ENCODE results near the gene NMNAT3.
A peak's percentile ranks its signal among the peaks of the same experiment; 100 is the strongest.

Gene NMNAT3

DNA sequence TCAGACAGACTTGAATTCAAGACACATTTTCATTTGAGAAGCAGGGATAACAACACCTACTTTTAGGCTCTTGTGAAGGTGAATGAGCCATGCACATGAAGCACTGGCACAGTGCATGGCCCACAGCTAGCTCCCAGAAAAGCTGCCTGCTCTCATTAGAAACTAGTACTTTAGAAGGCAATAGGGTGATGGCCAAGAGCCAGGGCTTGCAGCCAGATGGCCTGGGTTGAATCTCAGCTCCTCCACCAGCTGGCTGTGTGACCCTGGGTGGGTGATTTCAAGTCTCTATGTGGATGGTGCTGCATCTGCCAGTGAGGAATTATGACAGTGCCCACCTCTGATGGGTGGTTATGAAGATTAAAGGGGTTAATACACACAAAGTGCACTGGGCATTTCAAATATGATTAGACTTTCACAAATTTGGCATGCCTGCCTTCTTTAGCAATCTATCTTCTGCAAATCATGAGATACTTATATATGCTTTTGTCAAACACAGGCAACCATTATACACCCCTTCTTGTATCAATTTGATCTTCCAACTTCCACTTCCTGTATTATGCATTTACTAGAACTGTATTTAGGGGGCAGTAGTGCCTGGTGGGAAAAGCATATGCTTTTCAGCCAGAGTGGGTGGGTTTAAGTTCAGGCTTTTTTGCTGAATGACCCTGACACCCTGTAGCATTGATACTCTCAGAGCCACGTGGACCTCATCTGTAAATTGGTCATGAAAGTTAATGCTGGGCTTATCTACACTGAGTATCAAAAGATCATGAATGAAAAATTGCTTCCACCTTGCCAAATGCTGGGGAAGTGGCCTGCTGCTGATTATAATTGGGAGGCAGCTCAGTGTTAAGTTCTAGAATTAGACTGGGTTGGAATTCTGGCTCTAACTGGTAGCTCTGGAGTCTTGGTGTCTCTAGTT is 103.5 kb downstream of the NMNAT3 start:
- DNase-seq: peak; percentile 90

DNA sequence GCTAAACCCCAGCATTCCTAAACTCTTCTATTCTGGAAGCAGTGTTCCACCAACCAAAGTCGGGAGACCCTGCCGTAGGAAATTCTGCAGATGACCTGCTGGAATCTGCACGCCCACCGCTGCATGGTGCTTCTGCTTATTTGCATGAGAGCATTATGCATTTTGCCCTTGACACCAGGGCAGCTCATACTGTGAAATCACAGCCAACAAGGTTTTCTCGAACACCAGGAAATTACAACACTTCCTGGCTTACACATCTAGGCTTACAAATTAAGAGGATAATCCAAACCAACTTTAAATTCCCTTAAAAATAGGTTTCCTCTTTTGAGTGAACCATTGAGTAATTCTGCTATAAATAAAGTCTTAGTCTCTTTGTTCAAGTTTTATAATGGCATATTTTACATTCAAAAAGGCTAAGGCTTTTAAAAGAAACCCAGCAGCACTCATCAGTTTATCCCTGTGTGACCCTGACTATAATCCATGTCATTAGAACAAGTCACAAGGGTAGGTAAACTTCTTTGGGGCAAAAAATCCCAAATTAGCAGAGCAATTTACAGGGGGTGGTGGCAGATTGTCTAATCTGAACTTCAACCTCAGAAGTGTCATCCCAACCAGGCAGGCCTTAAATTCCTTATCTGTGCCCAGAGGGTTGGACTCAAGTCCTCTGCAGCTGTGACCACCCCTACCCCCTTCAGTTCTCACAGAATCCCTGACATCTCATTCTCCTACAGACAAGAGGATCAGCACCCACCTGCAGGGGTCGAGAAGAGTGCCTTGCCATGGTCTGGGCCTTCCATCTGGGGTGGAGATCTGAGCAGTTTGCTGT is 104.7 kb downstream of the NMNAT3 start:
- DNase-seq: no peak

DNA sequence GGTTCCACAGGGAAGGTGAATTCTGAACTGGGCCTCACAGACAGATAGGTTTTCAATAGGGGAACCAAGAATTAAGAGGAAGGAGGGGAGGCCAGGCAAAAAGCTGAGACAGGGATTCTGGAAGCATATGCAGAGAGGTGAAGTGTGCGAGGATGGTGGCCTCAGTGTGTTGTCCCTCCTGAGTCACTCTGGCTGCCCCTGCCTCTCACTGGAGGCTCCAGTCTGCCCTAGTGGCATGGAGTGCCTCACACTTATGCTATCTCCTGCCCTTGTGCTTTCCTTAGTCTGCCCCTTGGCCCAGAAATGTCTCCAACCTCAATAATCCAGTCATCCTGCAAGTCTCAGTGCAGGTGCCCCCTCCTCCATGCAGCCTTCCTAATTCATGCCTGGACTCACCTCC is 106.1 kb downstream of the NMNAT3 start:
- DNase-seq: no peak

DNA sequence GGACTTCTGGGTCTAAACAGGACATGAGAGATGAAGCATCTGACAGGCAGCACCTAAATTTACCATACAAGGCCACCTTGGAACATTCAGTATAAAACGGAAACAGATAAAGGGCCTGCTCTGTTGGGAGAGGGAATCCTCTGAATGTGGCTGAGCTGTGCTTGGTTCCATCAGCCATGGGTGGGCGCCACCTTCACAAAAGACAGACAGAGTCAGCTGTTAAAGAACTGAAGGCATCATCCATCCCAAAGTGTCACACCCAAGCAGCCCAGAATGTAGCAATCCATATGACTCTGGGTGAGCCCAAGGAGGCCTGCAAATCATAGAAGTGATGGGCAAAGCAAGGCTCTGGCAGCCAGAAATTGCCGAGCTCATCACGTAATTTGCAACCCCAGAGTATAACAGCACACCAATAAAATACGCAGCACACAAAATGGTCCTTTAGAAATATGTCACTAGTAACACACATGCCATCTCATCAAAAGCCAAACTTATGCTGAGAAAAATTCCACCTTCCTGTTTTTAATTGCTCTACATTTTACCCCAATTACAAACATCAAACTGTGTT is 113.4 kb downstream of the NMNAT3 start:
- no peak for DNase-seq

DNA sequence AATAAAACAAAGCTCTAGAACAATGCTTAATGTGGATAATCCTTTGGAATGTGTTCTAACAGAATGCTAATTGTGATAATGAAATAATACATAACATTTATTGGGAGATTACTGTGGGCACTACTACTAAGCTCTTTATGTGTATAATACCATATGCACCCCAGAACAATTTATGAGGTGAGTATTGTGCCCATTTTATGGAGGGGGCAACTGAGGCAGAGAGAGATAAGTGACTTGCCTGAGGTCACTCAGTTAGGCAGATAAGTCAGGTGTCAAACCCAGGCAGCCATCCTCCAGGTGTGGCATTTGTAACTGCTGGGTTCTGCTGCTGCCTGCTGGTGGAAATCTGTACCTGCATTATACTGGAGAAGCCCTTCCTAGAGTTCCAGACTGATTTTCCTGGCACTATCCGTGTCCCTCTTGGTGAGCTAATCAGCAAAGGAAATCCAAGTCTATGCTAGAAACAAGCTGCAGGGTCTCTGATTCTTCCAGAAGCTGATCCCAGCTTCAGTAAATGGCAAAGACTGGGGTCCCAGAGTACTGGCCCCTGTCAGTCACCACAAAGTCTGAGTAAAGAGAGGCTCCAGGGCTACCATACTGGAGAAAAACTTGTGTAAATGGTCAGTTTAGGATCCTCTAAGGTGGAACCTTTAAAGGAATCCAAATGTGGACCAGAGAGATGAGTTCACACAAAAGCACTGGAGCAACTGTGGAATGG is 115.7 kb downstream of the NMNAT3 start:
- peak; percentile 39 for DNase-seq

DNA sequence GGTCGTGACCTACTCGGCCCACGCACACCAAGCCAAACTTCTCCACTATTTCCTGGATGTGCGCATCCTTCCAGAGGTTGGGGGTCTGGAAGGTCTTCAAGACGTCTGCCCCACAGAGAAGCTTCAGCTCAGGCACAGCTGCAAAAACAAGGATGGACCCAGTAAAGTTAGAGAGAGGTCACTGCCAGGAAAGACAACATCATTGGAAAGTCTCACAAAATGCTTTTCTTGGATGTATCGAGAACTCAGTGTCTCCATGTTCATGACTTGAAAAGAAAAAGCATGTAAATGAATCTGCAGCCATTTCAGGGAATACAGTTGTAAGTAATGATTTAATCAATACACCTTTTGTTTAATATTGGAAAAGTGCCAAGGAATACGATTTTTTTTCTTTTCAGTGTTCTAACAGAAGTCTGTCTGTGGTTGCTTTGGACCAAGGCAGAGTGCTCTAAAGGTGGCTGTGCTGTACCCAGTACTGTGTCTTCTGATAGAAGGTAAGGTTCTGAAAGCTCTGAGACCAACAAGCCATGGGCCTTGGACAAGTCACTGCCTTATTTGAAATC is 116.4 kb downstream of the NMNAT3 start:
- no peak for DNase-seq

DNA sequence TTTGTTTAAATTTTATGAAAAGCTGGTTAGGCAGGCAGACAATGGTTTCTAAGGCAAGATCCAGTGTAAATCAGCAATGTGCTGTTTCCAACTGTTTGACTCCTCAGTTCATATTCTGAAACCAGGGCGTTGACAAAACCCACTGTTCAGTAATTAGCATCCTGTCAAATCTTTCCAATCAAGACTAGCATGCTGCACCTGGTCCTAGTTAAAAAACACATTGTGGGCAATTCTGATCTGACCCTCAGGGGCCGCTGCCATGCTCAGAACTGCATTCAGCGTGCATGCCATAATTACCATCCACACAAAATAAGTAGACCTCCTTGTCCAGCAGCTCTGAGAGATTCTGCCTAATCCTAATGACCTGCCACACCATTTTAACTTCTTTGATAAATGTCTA is 117.4 kb downstream of the NMNAT3 start:
- DNase-seq: no peak

DNA sequence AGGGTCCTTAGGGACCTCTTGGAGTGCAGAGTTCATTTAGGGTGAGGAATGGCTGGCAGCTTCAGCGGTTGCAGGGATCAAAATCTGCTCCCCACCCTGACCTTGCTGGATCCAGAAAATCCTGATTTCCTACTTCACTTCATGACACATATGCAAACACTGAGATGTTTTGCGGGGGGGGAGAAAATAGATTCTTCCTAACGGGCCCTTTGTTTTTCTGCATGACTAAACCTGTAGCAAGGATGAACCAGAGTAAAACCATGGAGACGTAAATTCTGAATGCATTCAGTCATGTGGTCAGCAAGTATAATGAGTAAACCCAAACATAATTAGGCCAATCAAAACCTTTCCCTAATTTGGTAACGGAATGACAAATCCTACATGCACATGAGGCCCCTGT is 118.2 kb downstream of the NMNAT3 start:
- DNase-seq: no peak

DNA sequence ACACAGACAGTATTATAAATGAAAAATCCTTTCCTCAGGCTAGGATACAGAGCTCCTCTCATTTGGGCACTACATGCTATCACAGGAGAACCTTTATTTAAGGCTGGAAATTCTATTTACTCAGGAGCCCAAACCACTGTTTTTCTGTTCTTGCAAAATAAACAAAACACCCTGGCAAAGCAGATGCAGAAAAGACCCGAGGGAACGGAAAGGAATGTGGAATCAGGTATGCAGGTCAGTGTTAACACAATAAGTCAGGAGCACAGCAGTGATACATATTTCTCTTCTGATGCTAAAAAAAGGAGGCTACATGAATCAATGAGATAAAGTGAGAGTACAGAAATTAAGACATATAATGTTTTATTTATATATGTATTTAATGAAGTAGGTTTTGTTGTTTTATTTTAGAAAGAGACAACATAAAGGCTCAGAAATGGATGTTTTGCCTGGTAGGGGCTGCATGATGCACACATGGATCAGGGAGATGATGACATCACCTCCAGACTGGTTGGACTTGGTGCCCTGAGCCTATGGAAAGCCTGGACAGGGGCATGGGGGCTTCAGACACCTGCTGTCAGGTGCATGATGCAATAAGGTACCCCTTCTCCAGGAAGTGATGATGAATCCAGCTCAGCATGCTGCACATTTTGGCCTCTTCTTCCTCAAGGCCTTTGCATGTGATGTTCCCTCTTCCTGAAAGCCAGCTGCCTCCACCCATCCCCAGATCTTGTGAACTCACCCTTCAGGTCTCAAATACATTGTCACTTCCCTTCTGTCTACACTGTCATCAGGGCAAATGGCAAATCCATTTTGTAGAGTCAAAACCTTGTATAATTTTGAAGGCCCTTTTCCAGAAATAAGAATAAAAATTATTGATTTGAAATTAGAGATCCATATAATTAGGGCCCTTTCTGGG is 119.2 kb downstream of the NMNAT3 start:
- no peak for DNase-seq

DNA sequence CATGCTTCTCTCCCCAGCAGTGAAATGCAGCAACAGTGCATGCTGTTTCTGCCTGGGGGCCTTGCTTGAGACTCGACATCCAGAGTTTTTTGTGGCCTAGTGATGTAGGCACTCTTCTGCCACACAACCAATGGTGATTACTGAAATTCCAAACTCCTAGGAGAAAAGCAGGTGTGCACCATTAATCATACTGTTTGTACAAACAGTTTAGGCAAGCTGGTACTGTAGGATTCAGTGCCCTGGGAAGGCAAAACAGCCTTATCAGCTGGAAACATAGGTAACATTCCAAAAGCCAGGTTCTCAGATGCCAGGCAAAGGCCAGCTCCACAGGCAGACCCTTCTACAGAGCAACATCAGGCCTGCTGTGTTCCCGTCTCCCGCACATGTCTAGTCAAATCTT is 120.7 kb downstream of the NMNAT3 start:
- no peak for DNase-seq

DNA sequence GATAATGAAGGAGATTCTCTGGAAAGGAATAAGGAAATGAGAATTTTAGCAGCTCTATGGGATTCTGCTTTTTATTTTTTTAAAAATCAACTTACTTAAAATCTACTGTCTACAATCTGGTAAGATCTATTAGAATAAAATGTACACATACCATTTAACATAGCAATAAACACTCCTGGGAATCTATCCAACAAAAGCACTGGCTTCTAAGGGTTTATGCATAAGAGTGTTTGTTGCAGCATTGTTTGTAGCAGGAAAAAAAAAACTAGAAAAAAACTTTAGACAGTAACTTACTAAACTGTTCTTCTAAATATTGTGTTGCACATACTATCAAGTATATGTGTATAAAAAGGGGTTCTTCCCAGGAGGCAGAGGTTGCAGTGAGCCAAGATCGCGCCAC is 122.5 kb downstream of the NMNAT3 start:
- no peak for DNase-seq

DNA sequence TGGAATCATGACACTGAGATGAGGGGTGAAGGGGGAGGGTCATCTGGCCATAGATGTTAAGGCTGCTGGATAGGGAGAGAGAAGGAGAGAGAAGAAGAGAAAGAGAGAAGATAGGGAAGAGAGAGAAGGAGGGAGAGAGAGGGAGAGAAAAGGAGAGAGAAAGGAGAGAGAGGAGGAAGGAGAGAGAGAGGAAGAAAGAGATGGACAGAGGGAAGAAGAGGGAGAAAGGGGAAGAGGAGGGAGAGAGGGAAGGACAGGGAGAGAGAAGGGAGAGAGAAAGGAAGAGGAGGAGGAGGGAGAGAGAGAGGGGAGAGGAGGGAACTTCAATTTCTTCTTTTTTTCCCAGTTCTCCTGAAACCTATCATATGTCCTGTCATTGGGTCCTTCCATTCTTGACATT is 123.1 kb downstream of the NMNAT3 start:
- DNase-seq: no peak

DNA sequence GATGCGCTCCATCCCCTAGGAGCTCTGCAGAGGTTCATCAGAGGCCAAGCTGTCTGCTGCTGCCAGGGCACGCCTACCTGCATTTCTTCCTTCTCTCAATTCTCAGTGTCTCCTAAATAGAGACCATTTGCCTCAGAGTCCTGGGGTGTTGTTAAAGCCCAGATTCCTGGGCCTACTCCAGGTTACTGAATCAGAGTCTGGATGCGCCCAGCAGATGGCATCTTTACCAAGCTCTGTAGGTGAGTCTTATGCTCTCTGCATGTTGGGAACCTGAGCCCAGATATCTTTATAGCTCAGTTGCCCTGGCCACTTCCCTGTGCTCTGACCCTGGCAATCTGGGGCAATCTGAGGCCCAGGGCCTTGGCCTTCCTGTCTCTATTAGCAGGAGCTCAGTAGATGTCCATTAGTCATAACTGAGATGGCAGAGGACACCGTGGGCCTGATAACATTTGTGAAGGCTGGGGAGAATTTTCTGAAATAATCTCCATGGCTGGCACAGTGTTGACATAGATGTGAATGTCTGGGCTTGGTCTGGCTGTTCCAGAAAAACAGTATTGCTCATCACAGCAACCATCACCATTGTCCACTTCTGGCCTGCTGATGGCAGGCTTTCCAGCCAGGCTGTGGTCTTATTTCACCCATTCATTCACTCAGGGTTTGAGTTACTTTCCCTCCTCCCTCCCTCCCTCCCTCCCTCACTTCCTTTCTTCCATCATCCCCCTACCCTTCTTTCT is 125.0 kb downstream of the NMNAT3 start:
- DNase-seq: no peak

DNA sequence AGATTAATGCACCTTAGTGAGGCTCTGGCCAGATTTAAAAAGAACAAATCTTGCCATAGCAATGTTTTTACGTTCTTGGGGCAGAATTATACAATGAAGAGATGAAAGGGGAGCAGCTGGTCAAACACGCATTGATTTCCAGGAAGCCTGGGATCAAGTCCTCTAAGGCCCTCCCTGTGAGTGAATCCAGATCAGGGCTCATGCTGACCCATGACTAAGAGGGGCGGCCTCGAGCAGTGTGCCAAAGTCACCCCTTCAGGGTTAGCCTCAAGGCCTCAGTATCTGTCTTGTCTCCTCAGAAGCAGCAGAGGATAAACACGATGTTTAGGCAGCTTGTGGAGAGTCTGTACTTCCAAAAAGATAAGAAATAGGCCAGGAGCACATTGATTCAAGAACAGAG is 129.0 kb downstream of the NMNAT3 start:
- no peak for DNase-seq

DNA sequence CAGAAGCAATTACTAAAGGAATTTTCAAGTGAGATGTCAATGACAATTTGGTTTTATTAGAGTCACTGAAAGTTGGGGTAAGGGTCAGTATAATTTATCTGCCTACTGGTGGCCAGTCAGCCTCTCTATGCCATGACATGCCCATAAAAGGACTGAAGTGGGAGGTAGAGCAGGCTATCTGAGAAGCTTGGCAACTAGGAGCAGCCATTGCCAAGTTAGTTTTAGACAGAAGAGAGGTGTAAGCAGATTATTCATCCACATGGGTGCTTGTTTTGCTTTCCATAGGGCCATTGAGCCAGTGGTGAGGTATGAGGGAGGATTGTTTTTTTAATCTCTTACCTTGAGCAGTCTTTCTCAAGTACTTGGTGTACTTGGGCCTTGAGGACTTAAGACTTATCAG is 130.1 kb downstream of the NMNAT3 start:
- no peak for DNase-seq

DNA sequence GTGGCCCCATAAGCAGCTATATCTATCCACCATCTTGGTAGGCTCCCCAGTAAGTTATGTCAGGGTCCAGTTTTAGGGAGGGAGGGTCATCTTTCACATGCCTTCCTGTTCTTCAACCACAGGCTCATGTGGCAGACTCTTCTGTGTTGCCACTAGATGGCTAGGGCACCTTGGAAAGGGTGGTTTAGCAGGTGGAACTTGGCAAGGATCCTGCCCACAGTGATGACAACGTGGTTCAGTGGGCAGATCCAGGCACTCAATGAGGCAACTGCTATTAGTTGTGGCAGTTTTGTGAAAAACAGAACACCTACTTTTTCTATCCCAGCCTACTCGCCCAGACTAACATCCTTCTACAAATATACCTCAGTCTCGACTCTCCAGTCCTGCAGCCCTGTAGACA is 131.0 kb downstream of the NMNAT3 start:
- no peak for DNase-seq

DNA sequence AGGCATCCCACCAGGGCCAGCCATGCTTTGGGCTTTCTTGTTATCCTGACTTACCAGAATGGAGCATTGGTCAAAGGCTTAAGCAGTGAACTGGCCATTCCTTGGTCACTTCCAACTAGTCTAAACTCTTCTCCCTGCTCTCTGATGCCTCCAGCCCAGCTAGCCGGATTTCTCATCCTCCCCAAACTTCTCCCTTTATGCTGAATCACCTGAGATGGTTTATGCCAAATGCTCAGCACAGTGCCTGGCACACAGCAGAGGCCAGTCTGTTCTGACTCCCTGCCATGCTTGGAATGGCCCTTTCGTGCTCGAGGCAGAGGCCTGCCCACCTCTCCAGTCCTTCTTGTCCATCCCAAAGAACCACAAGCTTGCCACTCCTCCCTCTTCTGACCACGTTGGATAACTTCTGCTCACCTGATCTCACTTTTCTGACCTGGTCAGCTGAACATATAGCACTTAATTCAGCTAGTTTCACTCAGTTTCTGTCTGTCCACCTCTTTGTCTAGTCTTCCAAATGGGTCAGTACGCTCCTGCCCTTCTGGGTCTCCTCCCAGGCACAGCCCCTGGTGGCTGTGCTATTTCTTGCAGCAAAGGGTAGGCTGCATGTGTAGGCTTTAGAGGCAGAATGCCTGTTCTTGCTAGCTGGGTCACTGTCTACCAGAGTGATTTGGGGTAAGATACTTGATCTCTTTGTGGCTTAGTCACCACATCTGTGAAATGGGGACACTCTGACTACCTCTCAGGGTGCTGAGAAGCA is 136.1 kb downstream of the NMNAT3 start:
- DNase-seq: no peak

DNA sequence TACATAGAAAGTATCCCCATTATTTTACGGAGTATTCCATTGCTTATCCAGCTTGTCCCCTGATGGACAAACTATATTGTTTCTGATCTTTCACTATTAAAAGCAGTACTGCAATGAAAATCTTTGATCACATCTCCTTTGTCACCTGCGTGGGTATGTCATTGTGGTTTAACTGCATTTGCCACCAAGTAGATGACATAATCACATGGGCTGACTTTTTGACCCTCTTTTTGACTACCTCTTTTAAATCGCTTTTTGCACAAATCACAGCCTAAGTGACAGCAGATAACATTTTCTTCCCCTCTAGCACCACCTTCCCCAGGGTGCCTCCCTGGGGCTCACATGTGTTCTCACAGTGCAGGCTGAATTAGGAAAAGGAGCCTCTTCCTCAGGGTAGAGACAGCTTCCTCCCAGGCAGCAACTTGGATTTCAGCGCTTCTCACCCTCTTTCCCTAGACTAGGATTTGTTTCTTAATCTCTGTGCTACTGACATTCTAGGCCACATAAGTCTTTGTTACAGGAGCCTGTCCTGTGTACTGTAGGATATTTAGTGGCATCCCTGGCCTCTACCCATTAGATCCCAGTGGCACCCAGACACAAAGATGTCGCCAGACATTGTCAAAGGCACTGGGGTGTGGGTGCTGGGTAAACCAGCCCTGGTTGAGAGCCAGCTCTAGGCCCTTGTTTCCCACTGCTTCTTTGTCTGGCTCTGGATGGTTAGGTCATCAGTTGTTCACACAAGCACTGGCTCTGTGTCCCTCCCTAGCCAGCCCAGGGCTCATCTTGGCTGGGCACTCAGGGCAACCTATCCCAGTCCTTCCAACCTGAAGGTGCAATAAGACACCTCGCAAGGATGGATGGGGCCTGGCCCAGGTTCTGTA is 136.9 kb downstream of the NMNAT3 start:
- peak; percentile 27 for DNase-seq

DNA sequence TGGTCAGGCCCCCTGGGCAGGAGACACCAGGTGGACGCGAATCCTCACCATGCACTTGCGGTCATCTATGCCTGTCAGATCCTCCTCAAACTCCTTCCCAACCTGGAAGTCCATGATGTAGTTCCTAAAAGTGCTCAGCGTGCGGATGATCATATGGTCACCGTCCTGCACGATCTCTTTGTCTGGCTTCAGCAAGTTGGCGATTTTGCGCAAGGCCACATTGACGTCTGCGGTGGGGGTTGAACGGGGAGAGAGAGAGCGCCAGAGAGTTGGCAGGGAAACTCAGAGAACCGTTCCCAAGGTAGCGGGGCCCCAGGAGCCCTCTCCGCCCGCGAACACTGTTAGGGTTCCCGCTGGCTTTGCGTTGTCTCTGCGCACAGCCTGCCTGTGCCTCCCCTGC is 139.0 kb downstream of the NMNAT3 start:
- no peak for DNase-seq
